ENCODE data around the gene FAM177B. TPM values are rescaled to one million over a fixed set of nuclear protein-coding genes. Genes with fewer than 3 reads are reported as not detected.

The FAM177B gene
- 1 to 10 TPM in 1 of 3 donors, under 1 TPM in 2; 0.10 to 2.1 (median 0.67) TPM for polyA plus RNA-seq

GRCh38 chr1:222736972-222737371 lies at the start of gene FAM177B:
TSS of gene FAM177B (plus strand) at chr1:222737202. CDS start at chr1:222746546, 9,344 bp downstream.
- WGBS, 3 donors, result 20 to 85% (median 68%) methylated on average over 1 of the region's 1 CpG
- no peak within 1 kb of the TSS for H3K27ac ChIP-seq (ENCODE audit: low read depth, low read length)

GRCh38 chr1:222691016-222691415 lies 46.0 kb upstream of the FAM177B start:
- WGBS, 3 donors, result 88 to 100% (median 96%) methylated on average over 1 of the region's 1 CpG
- H3K27ac ChIP-seq (ENCODE audit: low read depth, low read length), result no peak overlapping the region

GRCh38 chr1:222694927-222695326 lies 42.1 kb upstream of the FAM177B start:
- H3K27ac ChIP-seq (ENCODE audit: low read depth, low read length), result no peak overlapping the region
- WGBS, 3 donors, result 86 to 91% (median 88%) methylated on average over 5 of the region's 5 CpGs

- WGBS, 3 donors, result 89 to 98% (median 94%) methylated on average over 8 of the region's 8 CpGs
- no peak overlapping the region for H3K27ac ChIP-seq (ENCODE audit: low read depth, low read length)
Observed at GRCh38 chr1:222696741-222697140, 40.3 kb upstream of the FAM177B start.

- WGBS, 3 donors, result 89 to 95% (median 94%) methylated on average over 2 of the region's 2 CpGs
- no peak overlapping the region for H3K27ac ChIP-seq (ENCODE audit: low read depth, low read length)
Observed at GRCh38 chr1:222697203-222697602, 39.8 kb upstream of the FAM177B start.

- H3K27ac ChIP-seq (ENCODE audit: low read depth, low read length), result no peak overlapping the region
- WGBS, 3 donors, result 55 to 91% (median 78%) methylated on average over 2 of the region's 2 CpGs
Observed at GRCh38 chr1:222697826-222698225, 39.2 kb upstream of the FAM177B start.

- WGBS, 3 donors, result 49 to 85% (median 78%) methylated on average over 4 of the region's 4 CpGs
- H3K27ac ChIP-seq (ENCODE audit: low read depth, low read length), result no peak overlapping the region
Observed at GRCh38 chr1:222702210-222702609, 34.8 kb upstream of the FAM177B start.

- H3K27ac ChIP-seq (ENCODE audit: low read depth, low read length), result no peak overlapping the region
- 96 to 97% (median 96%) methylated on average over 1 of the region's 1 CpG for WGBS, 3 donors
Observed at GRCh38 chr1:222704260-222704659, 32.7 kb upstream of the FAM177B start.

GRCh38 chr1:222706815-222707214 lies 30.2 kb upstream of the FAM177B start:
- 73 to 98% (median 73%) methylated on average over 4 of the region's 4 CpGs for WGBS, 3 donors
- H3K27ac ChIP-seq (ENCODE audit: low read depth, low read length), result no peak overlapping the region

GRCh38 chr1:222709700-222710153 lies 27.3 kb upstream of the FAM177B start:
- WGBS, 3 donors, result 75 to 85% (median 76%) methylated on average over 5 of the region's 5 CpGs

GRCh38 chr1:222711319-222712252 lies 25.4 kb upstream of the FAM177B start:
- H3K27ac ChIP-seq (ENCODE audit: low read depth, low read length), result no peak overlapping the region
- 0% methylated on average over 41 to 42 of the region's 42 CpGs for WGBS, 3 donors

More at GRCh38 chr1:222709700-222710153, 27.3 kb upstream of the FAM177B start:
- no peak overlapping the region for H3K27ac ChIP-seq (ENCODE audit: low read depth, low read length)

- WGBS, 3 donors, result 2 to 6% (median 3%) methylated on average over 51 to 54 of the region's 62 CpGs
- H3K27ac ChIP-seq (ENCODE audit: low read depth, low read length), result peak within 1 kb of the TSS; percentile 88
Observed at GRCh38 chr1:222712253-222713090, 24.5 kb upstream of the FAM177B start, which contains the start of the genes AIDA and BROX. TSS of gene AIDA (minus strand) at chr1:222712491. CDS start at chr1:222712317, 174 bp downstream. TSS of gene BROX (plus strand) at chr1:222712564. CDS start at chr1:222715700, 3,136 bp downstream.

- WGBS, 3 donors, result 0 to 1% (median 1%) methylated on average over 39 of the region's 39 CpGs
- H3K27ac ChIP-seq (ENCODE audit: low read depth, low read length), result peak overlapping the region; percentile 88
Observed at GRCh38 chr1:222713091-222713961, 23.7 kb upstream of the FAM177B start.

- 96 to 100% (median 98%) methylated on average over 2 of the region's 2 CpGs for WGBS, 3 donors
- H3K27ac ChIP-seq (ENCODE audit: low read depth, low read length), result no peak overlapping the region
Observed at GRCh38 chr1:222716393-222716792, 20.6 kb upstream of the FAM177B start.

GRCh38 chr1:222728746-222729145 lies 8.3 kb upstream of the FAM177B start:
- H3K27ac ChIP-seq (ENCODE audit: low read depth, low read length), result no peak overlapping the region
- WGBS, 3 donors, result 74 to 89% (median 88%) methylated on average over 1 of the region's 1 CpG

GRCh38 chr1:222730866-222731265 lies 6.1 kb upstream of the FAM177B start:
- H3K27ac ChIP-seq (ENCODE audit: low read depth, low read length), result no peak overlapping the region
- whole genome bisulfite sequencing, 3 donors, result 66 to 87% (median 86%) methylated on average over 1 of the region's 1 CpG

- no peak overlapping the region for H3K27ac ChIP-seq (ENCODE audit: low read depth, low read length)
- 81 to 94% (median 89%) methylated on average over 3 of the region's 3 CpGs for WGBS, 3 donors
Observed at GRCh38 chr1:222732216-222733159, 4.5 kb upstream of the FAM177B start.

All from adipose tissue (tissue), 3 donors.